Activated naive CD8-positive, alpha-beta T cell treated with anti-CD3 and anti-CD28 coated beads, Interleukin-2, amount 50 U/mL, for 16 hours (primary cell): ENCODE results near the gene LMF1.

ENCODE experiments used
- DNase-seq: peaks from one replicate; pipeline ENCODE4 v3.0.0-alpha.2; 2020; ENCODE audit warnings: low read depth, low spot score

LMF1 gene

GRCh38 chr16:813916-814412 lies 156.8 kb downstream of the LMF1 start:
- DNase-seq: no peak

- peak; percentile 32 for DNase-seq
Measured at GRCh38 chr16:813204-813915, 157.4 kb downstream of the LMF1 start.

- DNase-seq: no peak
Measured at GRCh38 chr16:808085-808386, 162.7 kb downstream of the LMF1 start.

- DNase-seq: peak; percentile 60
Measured at GRCh38 chr16:807347-808084, 163.3 kb downstream of the LMF1 start.

- no peak for DNase-seq
Measured at GRCh38 chr16:805474-805873, 165.3 kb downstream of the LMF1 start.

GRCh38 chr16:804193-805048 lies 166.4 kb downstream of the LMF1 start:
- no peak for DNase-seq

GRCh38 chr16:803754-804080 lies 167.1 kb downstream of the LMF1 start:
- DNase-seq: no peak
